GM12872 (cell line): ENCODE data around the gene COL4A1.

Experiments used
- CTCF ChIP-seq: IDR thresholded peaks from 3 replicates; pipeline ENCODE4 v1.5.1; 2011; ENCODE audit warnings: low read depth, mild to moderate bottlenecking, low read length, moderate library complexity; ENCODE audit not compliant: insufficient read depth

Gene COL4A1

GRCh38 chr13:110298505-110299282 is 8.3 kb downstream of the COL4A1 start:
- no peak for TF ChIP-seq CTCF

- no peak for TF ChIP-seq CTCF
Measured at GRCh38 chr13:110297766-110298504, 9.0 kb downstream of the COL4A1 start.

- no peak for TF ChIP-seq CTCF
Measured at GRCh38 chr13:110297011-110297410, 9.9 kb downstream of the COL4A1 start.

- no peak for TF ChIP-seq CTCF
Measured at GRCh38 chr13:110294622-110295021, 12.3 kb downstream of the COL4A1 start.

- no peak for TF ChIP-seq CTCF
Measured at GRCh38 chr13:110294146-110294545, 12.8 kb downstream of the COL4A1 start.

- no peak for TF ChIP-seq CTCF
Measured at GRCh38 chr13:110293649-110294048, 13.3 kb downstream of the COL4A1 start.

- no peak for TF ChIP-seq CTCF
Measured at GRCh38 chr13:110293037-110293436, 13.9 kb downstream of the COL4A1 start.
